ENCODE measurements around the gene ITPR1. TPM values are rescaled to one million over a fixed set of nuclear protein-coding genes. Genes with fewer than 3 reads are reported as not detected.

Gene ITPR1
- polyA plus RNA-seq, 1 donor from 2014 or later: 2.1 TPM

DNA sequence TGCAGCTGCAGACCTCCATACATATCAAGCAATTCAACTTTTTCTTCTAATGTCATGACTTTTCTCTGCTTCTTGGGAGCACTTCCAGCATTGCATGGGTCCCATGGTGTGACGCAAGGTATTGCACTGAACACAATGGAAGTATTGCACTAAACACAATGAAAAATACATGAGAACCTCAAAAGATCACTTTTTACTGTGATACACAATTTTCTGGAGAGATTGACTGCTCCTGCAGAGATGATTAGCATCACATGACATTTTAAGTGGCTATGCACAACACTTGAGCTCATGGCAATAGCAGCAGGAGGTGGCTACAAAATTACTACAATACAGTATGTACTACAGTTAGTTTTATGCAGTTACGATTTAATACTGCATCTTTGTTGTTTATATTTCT lies 372.6 kb downstream of the ITPR1 start:
- H3K27me3 ChIP-seq (ENCODE audit: insufficient read depth, low read depth, low read length): no peaks in the 10 kb centered on the region
- no peaks in the 10 kb centered on the region for H3K36me3 ChIP-seq (ENCODE audit: insufficient read depth, low read length)
- H3K27ac ChIP-seq (ENCODE audit: low read length): peak overlapping the region; percentile 77
- H3K79me2 ChIP-seq (replicated peaks; ENCODE audit: insufficient read depth, low read length): no peaks in the 10 kb centered on the region
- H4K20me1 ChIP-seq (ENCODE audit: insufficient read depth): no peaks in the 10 kb centered on the region
- no peak overlapping the region for H3K9ac ChIP-seq (ENCODE audit: low read length)
- peak overlapping the region; percentile 32 for H3K4me2 ChIP-seq (ENCODE audit: low read length)
- H3K9me3 ChIP-seq (ENCODE audit: low read length): no peaks in the 10 kb centered on the region
- H2AFZ ChIP-seq (ENCODE audit: low read depth, low read length): no peak overlapping the region
- no peak overlapping the region for H3K4me3 ChIP-seq (ENCODE audit: low read length)
- H3F3A ChIP-seq (ENCODE audit: insufficient read depth, low read length, poor library complexity, severe bottlenecking): peaks cover 10% of the 10 kb centered on the region
- TF ChIP-seq, protein P1, sequence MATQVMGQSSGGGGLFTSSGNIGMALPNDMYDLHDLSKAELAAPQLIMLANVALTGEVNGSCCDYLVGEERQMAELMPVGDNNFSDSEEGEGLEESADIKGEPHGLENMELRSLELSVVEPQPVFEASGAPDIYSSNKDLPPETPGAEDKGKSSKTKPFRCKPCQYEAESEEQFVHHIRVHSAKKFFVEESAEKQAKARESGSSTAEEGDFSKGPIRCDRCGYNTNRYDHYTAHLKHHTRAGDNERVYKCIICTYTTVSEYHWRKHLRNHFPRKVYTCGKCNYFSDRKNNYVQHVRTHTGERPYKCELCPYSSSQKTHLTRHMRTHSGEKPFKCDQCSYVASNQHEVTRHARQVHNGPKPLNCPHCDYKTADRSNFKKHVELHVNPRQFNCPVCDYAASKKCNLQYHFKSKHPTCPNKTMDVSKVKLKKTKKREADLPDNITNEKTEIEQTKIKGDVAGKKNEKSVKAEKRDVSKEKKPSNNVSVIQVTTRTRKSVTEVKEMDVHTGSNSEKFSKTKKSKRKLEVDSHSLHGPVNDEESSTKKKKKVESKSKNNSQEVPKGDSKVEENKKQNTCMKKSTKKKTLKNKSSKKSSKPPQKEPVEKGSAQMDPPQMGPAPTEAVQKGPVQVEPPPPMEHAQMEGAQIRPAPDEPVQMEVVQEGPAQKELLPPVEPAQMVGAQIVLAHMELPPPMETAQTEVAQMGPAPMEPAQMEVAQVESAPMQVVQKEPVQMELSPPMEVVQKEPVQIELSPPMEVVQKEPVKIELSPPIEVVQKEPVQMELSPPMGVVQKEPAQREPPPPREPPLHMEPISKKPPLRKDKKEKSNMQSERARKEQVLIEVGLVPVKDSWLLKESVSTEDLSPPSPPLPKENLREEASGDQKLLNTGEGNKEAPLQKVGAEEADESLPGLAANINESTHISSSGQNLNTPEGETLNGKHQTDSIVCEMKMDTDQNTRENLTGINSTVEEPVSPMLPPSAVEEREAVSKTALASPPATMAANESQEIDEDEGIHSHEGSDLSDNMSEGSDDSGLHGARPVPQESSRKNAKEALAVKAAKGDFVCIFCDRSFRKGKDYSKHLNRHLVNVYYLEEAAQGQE (IDR thresholded peaks at IDR 0.05; ENCODE audit: borderline replicate concordance): peak; percentile 92
- TF ChIP-seq EP300 (conservative IDR thresholded peaks at IDR 0.05; ENCODE audit: poor library complexity, severe bottlenecking): peak; percentile 95
- TF ChIP-seq, protein P2, sequence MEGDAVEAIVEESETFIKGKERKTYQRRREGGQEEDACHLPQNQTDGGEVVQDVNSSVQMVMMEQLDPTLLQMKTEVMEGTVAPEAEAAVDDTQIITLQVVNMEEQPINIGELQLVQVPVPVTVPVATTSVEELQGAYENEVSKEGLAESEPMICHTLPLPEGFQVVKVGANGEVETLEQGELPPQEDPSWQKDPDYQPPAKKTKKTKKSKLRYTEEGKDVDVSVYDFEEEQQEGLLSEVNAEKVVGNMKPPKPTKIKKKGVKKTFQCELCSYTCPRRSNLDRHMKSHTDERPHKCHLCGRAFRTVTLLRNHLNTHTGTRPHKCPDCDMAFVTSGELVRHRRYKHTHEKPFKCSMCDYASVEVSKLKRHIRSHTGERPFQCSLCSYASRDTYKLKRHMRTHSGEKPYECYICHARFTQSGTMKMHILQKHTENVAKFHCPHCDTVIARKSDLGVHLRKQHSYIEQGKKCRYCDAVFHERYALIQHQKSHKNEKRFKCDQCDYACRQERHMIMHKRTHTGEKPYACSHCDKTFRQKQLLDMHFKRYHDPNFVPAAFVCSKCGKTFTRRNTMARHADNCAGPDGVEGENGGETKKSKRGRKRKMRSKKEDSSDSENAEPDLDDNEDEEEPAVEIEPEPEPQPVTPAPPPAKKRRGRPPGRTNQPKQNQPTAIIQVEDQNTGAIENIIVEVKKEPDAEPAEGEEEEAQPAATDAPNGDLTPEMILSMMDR (IDR thresholded peaks at IDR 0.05; ENCODE audit: poor library complexity, severe bottlenecking): no peak
- TF ChIP-seq POLR2AphosphoS5 (IDR thresholded peaks at IDR 0.05): peak; percentile 99
- peak; percentile 31 for TF ChIP-seq MXI1 (conservative IDR thresholded peaks at IDR 0.05; ENCODE audit: poor library complexity, severe bottlenecking)
- TF ChIP-seq RAD21 (conservative IDR thresholded peaks at IDR 0.05): peak; percentile 30
- H3K9me2 ChIP-seq (ENCODE audit: insufficient read depth, low read length): no peaks in the 10 kb centered on the region

DNA sequence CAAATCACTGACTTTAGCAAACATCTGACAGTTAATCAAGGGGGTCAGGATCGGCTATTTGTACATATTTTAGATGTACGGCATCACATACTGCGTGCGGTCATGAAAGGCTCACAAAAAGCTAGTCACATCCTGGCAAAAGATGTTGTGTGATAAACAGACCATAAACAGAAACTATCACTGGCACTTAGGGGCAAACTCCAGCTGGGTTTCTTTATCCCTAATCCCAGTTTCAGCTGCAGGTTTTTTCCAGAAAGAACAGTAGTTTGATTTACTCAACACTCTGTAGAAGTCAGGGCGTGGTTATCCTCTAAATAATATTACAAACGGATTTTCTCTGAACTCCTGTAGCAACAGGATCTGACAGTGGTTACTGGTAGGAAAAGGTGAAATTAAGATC lies 373.7 kb downstream of the ITPR1 start:
- no peaks in the 10 kb centered on the region for H3K79me2 ChIP-seq (replicated peaks; ENCODE audit: insufficient read depth, low read length)
- H3K9ac ChIP-seq (ENCODE audit: low read length): no peak overlapping the region
- H2AFZ ChIP-seq (ENCODE audit: low read depth, low read length): no peak overlapping the region
- no peaks in the 10 kb centered on the region for H3K27me3 ChIP-seq (ENCODE audit: insufficient read depth, low read depth, low read length)
- H3F3A ChIP-seq (ENCODE audit: insufficient read depth, low read length, poor library complexity, severe bottlenecking): peaks cover 10% of the 10 kb centered on the region
- no peaks in the 10 kb centered on the region for H3K9me3 ChIP-seq (ENCODE audit: low read length)
- no peak overlapping the region for H3K4me2 ChIP-seq (ENCODE audit: low read length)
- H3K36me3 ChIP-seq (ENCODE audit: insufficient read depth, low read length): no peaks in the 10 kb centered on the region
- H3K4me3 ChIP-seq (ENCODE audit: low read length): no peak overlapping the region
- H3K27ac ChIP-seq (ENCODE audit: low read length): peak overlapping the region; percentile 77
- H3K9me2 ChIP-seq (ENCODE audit: insufficient read depth, low read length): no peaks in the 10 kb centered on the region
- no peaks in the 10 kb centered on the region for H4K20me1 ChIP-seq (ENCODE audit: insufficient read depth)
- TF ChIP-seq RAD21 (conservative IDR thresholded peaks at IDR 0.05): no peak
- TF ChIP-seq, protein P2 (IDR thresholded peaks at IDR 0.05; ENCODE audit: poor library complexity, severe bottlenecking): no peak
- no peak for TF ChIP-seq TAF1 (IDR thresholded peaks at IDR 0.05; ENCODE audit: low read depth)
- no peak for TF ChIP-seq SMC3 (conservative IDR thresholded peaks at IDR 0.05; ENCODE audit: poor library complexity)
- no peak for TF ChIP-seq EZH2 (IDR thresholded peaks at IDR 0.05; ENCODE audit: borderline replicate concordance, insufficient read depth, low read length, poor library complexity, severe bottlenecking)
- no peak for TF ChIP-seq EP300 (conservative IDR thresholded peaks at IDR 0.05; ENCODE audit: poor library complexity, severe bottlenecking)
- no peak for TF ChIP-seq POLR2AphosphoS5 (IDR thresholded peaks at IDR 0.05)

Measured in neural cell (in vitro differentiated cells).